GM19324 (cell line): ENCODE results near the gene FAM98B.

Experiments
- ATAC-seq: cut with Tn5 transposase; IDR thresholded peaks from one replicate; pipeline ENCODE4 v1.9.1; 2021; ENCODE audit warnings: mild to moderate bottlenecking, moderate library complexity; ENCODE audit not compliant: unreplicated experiment, low FRiP score

The FAM98B gene

GRCh38 chr15:38534691-38535090, 80.8 kb downstream of the FAM98B start:
- ATAC-seq = no peak

GRCh38 chr15:38535491-38536200, 81.7 kb downstream of the FAM98B start:
- no peak for ATAC-seq

GRCh38 chr15:38536201-38536676, 82.3 kb downstream of the FAM98B start:
- ATAC-seq = no peak
